CD4-positive, alpha-beta T cell treated with Interleukin-17A for 4 hours (primary cell): Measurements from ENCODE around the gene PROS1.

Experiments used
- DNase-seq: peaks from one replicate; pipeline ENCODE4 v3.0.0-alpha.2; 2020; ENCODE audit warnings: mixed read lengths

Gene PROS1

DNA sequence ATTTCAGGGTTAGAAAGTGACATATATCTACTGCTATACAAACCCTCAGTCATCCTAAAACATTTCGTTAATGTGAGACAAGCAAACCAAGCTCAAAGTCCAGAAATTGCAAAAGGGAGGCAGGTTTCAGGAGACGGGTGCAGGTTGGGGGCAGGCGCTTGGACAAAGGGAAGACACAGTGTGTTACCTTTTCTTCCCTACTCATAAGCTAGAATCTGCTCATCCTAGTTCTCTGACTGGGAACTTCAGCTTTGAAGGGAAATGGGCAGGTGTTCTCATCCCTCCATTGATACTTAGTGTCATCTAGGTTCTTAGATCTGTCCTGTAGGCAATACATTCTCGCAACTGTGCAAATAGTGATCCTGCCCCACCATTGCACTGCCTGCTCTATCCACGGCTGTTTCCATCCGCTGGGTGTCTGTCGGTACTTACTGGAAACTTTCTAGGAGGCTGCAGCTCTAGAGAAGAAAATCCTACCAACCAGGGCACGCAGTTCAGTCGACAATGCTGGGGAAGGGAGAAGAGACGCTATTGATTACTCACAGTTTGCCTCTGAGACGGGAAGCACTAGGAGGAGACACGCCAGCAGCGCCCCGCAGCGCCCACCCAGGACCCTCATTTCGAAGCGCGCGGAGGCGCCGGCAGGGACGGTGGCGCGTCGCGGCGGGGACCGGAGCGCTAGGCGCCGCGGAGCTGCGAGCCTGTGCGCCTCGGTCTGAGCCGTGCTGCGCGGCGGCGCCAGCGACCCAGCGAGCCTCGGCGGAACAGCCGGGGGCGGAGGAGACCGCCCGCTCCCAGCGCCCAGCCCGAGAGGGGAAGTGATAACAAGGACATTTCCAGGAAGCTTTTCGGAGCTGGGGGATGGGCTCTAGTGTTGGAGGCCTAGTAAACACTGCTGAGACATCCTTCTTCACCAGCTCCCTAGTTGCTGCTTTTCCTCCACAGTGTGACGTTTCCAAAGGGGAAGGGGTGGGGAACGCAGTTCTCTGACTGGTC lies at the start of gene PROS1:
PROS1 (minus strand) TSS at position 766 of the 996 bp plus-strand sequence; CDS start at position 619, 147 bp downstream.
- DNase-seq, result peak; percentile 57

DNA sequence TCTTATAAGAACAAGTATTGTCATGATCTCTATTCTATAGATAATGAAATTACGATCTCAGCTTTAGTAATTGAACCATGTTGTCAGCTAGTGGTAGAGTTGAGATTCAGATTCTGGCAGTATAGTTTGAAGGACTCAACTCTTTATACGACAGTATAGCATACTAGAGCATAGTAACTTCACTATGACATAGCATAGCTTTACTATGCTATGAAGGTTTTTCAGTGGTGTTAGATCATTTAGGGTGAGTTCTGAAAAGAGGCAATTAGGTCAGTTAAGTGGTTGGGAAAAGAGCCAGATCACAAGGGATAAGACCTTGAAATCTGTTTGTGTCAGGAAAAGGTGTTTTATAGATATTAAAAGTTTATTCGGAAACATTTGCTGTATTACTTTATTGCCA lies 46.6 kb upstream of the PROS1 start:
- DNase-seq, result no peak

DNA sequence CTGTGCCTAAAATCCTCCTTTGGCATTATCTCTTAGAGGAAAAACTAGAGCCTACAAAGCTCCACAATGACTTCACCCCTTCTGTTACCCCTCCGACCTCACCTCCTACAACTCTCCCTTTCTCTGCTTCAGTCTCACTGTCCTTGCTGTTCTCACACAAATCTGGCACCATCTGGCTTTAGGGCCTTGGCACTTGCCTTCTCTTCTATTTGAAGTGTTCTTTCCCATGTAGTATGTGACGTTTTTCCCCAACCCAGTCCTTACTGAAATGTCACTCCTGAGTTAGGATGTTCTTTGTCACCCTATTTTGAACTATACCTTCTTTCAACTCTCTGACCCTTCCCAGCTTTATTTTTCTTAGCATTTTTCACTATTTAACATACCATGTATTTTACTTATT lies 46.0 kb upstream of the PROS1 start:
- no peak for DNase-seq

DNA sequence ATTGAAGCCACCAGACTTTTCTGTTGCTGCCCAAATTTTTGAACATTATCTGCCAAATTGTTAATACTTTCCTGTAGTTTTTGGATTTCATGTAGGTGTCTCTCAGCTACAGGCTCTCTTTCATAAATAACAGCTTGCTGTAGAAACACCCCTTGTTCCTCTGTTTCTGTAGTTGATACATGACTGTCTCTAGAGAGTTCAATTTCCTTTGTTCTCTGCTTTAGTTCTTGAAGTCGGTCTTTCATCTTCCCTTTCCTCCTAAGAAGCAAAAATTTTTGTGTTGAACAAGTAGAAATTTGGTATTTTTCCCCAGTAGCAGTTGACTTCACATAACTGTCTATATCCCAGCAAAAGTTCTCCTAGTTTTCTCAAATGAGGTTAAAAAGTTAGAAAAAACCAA lies 41.3 kb upstream of the PROS1 start:
- DNase-seq, result no peak

DNA sequence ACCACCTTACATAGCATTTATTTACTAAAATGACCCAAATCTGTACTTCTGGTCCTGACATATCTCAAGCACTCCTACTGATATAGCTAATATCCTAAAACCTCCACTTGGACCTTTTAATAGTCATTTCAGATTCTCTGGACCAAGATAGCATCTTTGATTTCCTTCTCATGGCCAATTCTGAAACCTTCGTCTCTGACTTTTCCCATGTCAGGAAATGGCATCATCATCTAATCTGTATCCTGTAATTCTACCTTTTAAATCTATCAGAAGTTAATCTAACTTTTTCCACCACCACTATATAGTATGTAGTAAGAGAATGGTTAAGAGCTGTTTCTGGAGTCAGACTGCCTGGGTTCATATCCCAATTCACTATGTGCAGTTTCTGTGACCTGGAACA lies 38.5 kb upstream of the PROS1 start:
- no peak for DNase-seq

DNA sequence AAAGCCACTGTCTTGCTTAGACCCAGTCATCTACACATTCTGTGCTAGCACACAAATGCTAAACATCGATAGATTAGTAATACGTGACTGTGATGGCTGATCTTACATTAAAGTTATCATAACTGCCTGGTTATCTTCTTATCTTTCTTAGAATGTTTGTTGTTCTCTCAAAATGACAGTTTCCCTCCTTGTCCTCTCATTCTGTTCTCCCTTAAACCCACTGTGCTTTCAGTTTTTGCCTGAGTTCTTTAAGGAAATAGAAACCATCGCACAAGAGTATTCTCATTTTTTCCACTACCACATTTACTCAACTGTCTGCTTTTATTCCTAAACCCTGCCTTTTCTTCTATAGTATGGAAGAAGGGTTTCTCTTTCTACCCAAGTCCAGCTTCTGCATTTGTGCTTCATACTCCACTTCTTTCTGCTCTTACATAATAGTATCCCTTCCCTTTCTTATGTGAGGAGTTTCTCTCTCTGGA lies 37.6 kb upstream of the PROS1 start:
- no peak for DNase-seq

DNA sequence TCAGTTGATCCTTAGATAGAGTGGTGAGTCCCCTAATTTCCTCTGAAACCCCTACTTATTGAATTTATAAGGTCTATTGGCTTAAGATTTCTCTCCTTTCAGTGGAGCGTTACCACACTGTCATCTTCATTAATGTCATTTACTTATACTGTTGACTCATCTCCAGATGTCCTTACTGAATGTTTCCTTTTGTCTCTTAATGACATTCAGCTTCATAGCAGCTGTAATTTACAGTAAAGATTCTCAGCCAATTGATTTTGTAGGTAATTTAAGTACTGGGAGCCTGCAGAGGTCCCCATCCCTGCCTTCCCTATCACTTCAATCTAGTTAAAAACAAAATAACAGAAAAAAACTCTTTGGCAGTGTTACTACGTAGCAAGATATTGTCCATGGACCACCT lies 35.9 kb upstream of the PROS1 start:
- DNase-seq, result no peak

DNA sequence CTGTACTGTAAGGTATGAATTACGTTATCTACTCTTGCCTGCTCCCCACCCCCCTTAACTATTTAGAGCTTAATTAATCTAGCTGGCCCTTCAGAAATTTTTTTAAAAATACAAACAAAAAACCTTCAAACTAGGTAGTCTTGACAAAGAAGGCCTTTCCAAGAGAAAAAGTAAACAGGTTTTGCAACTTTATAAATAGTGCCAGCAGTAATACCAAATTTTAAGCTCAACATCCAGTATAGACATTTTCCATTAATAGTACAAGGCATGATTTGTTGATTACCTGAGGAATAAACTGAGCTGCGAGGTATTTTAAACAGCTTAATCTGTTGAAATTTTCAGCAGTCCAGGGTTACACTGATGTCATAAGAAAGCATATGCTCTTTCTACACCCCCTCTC lies 34.6 kb upstream of the PROS1 start:
- no peak for DNase-seq

DNA sequence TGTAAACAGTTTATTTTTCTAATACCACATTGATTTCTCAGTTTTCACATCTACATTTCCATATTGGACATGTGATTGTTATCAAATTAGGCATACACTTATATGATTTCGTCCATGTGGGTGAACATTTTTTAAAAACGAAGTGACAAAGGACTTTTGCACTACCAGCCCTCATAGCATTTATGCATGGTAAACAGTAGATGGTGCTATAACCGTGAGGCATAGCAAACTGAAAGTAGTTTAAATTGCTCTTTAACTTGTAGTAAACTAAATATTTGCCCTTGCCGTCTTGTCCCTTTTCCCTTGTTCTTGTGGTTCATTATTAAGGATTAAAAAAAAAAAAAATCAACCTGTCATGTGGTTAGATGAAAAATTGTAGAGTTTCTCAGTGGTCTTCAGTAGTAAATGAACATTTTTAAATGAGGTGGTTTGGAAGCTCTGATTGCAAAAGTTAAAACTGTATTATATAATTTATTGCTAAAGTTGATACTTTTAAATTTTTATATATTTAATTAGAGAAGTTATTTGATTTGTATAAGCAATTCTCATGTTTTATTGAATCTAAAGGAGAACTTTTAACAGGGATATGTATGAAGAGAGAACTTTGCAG lies 30.7 kb upstream of the PROS1 start:
- DNase-seq, result no peak

DNA sequence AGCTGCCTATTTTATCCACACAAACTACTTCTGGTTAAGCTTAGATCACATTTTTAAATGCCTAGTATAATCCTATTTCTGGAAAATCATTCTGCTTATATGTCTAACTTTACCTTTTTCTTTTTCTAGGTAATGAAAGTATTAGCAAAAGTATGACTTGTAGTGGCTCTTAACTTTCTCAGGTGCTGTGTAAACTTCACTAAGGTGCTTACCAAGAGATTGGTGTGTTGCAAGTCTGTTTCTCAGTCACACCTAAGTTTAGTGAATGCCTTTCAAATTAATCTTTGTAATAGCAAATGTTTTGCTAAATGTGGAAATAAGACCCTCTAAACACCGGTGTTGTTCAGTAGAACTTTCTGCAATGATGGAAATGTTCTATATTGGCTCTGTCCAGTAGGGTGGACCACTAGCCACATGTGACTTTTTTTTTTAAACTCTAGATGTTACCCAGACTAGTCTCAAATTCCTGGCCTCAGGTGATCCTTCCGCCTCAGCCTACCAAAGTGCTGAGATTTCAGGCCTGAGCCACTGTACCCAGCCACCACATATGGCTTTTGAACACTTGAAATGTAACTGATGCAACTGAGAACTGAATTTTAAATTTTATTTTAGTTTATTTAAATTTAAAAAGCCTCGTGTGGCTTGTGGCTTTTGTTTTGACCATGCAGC lies 28.3 kb upstream of the PROS1 start:
- DNase-seq, result no peak

DNA sequence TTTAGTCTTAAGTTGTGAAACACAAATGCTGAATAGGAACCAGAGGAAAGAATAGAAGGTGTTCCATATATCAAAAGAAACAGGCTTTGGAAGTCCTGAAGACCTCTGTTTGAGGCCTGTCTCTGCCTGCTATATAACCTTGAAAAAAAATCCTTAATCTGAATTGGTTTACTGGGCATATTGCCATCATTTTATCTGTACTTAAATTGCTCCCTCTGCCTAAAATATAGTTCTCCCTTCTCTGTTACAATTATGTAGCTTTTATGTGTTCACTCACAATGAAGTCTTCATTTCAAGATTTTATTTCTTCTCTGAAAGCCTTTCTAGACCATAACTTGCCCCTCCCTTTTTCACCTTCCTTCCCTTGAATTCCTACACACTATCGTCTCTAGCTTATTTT lies 27.5 kb upstream of the PROS1 start:
- no peak for DNase-seq

DNA sequence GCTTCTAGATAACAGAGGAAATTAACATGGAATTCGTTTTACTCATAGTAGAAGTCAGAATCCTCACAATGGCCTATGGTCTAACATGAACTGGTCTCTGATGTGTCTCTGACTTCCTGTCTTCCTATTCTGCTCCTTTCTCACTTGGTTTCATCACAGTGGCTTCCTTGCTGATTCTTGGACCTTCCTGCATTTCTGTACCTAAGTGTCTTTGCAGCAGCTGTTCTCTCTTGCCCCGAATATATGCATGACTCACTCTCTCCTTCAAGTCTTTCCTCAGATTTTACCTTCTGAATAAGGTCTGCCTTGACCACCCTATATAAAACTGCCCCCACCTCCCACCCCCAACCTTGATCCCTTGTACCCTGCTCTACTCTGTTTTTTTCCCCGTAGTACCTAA lies 20.4 kb upstream of the PROS1 start:
- no peak for DNase-seq

DNA sequence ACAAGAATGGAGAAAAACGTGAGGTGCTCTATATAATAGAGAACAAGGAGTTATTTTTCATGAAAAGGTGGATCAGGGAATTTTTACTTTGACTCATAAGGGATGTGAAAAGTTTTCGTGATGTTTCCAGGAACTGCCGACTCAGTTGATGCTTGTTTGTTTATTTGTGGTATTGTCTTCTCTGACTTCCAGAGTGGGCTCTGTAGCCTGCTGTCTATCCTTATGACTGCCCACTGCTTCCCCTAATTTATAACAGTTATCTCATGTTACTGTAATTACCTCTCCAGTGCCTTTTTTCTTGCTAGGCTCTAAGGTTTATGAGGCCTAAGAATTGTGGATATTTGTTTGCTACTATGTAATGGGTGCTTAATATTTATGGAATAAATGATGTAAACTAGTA lies 18.5 kb upstream of the PROS1 start:
- DNase-seq, result no peak

DNA sequence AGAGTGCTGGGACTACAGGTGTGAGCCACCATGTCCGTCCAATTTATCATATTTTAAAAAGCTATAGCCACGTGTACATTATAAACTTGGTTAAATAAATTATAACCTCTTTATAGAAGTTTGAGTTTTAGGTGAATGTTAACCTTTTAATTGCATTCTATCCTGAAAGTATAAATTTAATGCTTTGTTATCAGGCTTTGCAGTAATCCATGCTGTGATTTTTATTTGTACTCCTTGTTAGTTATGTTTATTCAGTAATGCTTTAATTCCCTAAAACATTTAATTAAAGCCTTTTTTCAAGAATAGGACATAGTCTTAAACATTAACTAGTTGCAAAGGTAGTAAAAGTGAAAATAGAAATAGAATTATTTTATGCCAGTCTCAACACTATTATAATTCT lies 17.9 kb upstream of the PROS1 start:
- DNase-seq, result no peak

DNA sequence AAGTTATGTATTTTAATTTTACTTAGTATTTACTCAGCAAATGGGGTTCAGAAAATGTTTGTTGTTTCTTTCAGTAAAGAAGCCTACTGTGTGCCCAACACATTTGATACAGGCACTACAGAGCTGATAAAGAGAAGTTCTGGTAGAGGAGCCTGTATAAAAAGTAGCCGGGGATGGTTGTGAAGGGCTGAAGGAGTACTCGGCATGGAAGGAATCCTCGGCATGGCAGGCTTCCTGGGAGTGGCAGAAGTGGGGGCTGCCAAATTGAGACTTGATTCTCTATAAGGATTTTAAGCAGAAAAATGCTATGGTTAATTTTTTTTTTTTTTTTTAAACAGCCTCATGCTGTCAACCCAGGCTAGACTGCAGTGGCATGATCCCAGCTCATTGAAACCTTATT lies 15.5 kb upstream of the PROS1 start:
- no peak for DNase-seq

DNA sequence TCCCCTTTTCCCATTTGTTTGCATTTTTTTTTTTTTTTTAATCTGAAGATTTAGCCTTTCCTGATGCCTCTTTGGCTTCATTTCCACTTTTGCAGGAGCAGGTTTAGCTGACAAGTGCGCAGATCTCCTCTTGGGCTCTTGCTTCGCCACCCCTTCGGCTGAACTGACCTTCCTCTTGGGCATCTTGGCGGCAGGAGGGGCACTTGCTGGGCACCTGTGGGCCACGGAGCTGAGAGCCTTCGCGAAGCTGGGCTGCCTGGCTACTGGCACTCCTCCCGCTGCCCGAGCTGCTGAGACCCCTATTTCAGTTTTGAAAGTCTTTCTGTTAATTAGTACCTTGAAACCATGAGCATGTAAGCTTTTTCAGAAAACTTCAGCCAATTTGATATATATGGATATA lies 15.1 kb upstream of the PROS1 start:
- no peak for DNase-seq

DNA sequence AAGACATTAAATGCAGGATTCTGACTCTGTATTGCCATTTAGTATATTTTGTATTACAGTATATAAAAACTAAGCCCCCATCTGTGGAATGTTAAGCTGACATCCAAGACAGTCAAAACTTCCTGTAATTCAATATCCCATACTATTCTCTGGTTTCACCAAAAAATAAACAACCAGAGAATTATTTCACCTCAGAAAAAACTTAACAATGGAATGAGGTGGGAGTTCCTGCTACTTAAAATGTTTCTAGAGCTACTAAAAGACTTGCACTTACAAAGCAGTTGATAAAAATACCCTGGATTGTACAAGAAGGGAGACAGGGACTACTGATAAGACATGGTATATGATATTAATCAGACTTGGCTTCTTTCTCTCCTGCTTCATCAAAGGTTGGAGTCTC lies 14.6 kb upstream of the PROS1 start:
- no peak for DNase-seq

DNA sequence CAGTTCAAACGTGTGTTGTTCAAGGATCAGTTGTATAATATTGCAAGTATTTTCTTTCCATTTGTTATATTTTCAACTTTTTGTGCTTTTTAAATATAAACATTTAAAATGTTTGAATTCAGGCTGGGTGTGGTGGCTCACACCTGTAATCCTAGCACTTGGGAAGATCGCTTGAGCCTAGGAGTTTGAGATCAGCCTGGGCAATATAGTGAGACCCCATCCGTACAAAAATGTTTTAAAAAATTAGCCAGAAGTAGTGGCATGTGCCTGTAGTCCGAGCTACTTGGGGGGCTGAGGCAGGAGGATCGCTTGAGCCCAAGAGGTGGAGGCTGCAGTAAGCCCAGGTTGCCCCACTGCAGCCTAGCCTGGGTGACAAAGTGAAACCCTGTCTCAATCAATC lies 10.9 kb upstream of the PROS1 start:
- DNase-seq, result no peak

DNA sequence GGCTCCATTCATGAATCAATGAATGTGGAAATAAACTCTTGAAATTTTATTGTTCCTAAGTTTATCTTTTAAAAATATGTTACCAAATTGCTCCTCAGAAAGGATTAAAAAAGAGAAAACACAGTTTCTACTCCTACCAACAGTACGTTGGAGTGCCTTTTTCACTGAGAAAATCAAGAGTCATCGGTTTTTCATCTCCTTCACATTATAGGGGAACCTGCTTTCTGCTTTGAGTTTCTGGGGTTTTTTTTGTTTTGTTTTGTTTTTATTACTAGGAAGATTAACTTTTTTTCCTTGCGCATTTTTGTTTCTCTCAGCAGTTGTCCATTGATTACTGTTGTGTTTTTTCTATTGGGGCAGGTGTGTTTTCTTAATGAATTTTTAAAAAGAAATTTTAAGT lies 9.7 kb upstream of the PROS1 start:
- no peak for DNase-seq

DNA sequence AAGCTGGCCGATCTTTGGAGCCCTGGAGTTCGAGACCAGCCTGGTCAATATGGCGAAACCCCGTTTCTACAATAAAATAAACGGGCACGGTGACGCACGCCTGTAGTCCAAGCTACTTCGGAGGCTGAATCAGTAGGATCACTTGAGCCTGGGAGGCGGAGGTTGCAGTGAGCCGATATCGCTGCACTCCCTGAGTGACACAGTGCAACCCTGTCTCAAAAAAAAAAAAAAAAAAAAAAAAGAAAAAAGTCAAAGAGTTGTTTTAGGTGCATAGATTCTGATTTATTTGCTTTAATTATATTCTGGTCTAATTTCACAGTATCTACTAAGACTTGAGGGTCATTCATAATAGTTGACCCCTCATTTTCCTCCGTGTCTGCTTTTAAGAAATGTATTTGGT lies 8.0 kb upstream of the PROS1 start:
- no peak for DNase-seq

DNA sequence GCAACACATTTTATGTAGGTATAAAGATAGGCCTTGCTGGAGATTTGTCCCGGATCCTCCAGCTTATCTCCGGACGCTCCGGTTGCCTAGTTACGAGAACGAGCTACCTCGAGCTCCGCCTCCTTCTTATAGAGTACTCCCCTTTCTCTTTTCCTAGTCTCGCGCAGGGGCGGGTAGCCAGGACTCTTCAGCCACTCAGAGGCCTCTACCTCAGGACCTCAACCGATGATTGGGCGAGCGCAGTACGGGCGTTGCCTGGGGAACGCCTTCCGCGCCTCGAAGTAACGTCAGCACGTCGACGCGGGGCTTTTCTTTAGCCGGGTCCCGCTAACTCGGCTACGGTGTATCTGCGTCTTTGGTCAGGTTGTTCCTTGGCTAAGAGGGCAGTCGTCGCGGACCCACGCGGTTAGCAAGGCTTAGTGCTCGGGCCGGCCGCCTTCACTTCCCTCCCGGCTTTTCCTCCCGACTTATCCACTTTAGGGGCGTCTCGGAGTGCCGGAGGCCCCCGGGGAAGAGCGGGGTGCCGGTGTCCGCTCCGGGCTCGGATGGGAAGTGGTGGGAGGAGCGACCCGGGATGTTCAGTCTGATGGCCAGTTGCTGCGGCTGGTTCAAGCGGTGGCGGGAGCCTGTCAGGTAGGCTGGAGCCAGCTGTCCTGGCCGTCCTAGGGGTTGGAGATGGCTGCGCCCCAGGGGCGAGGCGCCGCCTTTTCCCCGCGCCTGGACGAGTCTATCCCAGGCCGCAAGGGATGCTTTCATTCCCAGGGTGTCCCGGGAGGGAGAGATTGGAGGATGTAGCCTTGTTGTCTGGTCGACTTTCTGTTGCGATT lies 6.4 kb upstream of the PROS1 start, which contains the start of gene ARL13B:
ARL13B (plus strand) TSS at position 306 of the 827 bp plus-strand sequence; CDS start at position 575, 269 bp downstream.
- peak; percentile 92 for DNase-seq

DNA sequence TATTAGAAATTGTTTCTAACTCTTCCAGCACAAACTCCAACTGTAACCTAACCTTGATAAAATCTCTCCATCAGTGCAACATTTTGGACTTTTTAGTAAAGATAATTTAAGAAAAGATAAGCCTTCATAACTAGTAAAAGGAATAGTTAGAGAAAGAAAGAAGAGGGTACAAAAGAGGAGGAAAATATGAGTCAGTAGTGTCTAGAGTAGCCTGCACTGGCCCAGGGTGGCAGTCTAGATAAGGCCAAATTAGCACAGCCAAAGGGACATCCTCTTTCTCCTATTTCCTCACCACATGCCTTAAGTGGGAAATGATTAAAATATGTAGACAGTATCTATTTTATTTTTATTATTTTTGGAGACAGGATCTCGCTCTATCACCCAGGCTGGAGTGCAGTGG lies 3.7 kb downstream of the PROS1 start:
- DNase-seq, result no peak

DNA sequence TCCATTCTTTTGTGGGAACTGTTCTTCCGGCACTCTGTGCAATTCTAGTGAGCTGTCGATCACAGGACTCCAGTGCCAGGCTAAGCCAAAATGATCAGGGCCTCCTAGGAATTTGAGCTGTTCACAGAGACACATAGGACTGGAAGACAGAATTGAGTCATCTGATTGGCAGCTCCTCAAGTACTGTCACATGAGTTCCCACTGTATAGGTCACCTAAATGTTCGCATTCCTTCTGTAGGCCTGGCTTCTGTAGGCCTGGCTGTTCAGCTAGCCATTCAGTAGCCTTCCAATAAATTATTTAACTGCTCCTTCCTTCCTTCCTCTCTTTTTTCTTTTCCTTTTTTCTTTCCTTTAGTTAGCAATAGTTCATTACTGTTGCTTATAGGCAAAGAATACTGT lies 4.3 kb downstream of the PROS1 start:
- DNase-seq, result no peak
